Fibroblast of skin of right biceps (primary cell): ENCODE results near the gene CDC14A.
A peak's percentile ranks its signal among the peaks of the same experiment; 100 is the strongest.
"Not testable (repeated sequence)": the region's sequence is repeated elsewhere in the genome, so short reads cannot be mapped to it uniquely, and the experiment has no call there.

Source experiments
- DNase-seq: peaks from one replicate; pipeline ENCODE4 v3.0.0-alpha.2; 2013

CDC14A gene

GRCh38 chr1:100352267-100353070 is at the start of gene CDC14A:
Gene CDC14A (plus strand): TSS chr1:100352506. CDS start chr1:100352955, 449 bp downstream.
- DNase-seq: peak; percentile 96

- no peak for DNase-seq
These were observed 49.6 kb upstream of the CDC14A start for GRCh38 chr1:100302739-100303138.

DNA sequence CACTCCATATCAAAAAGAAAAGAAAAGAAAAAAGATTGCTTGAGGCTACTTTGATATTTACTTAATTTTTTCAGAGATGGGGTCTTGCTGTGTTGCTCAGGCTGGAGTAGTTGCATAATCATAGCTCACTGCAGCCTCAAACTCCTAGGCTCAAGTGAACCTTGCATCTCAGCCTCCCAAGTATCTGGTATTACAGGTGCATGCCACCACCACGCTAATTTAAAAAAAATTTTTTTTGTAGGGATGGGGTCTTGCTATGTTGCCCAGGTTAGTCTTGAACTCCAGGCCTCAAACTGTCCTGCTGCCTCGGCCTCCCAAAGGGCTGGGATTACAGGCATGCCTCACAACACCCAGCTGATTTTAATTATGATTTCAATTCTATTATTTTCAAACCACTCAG is 48.1 kb upstream of the CDC14A start:
- DNase-seq: no peak

DNA sequence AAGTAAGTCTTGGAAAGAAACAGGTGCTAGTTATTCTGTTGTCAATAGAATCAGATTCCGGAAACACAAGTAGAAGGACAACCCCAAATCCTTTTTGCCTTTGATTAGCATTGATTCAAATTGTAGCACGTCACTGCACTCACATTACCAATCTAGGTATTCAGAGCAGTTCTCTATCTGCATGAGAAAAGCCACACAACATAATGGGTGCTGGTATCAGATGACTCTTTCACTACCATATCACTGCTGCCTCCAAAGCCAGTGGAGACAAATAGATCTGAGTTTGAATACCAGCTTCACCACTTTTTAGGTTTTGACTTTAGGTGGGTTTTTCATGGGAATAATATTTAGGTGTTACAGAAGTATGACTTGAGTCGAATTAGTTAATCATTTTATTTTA is 47.4 kb upstream of the CDC14A start:
- DNase-seq: no peak

DNA sequence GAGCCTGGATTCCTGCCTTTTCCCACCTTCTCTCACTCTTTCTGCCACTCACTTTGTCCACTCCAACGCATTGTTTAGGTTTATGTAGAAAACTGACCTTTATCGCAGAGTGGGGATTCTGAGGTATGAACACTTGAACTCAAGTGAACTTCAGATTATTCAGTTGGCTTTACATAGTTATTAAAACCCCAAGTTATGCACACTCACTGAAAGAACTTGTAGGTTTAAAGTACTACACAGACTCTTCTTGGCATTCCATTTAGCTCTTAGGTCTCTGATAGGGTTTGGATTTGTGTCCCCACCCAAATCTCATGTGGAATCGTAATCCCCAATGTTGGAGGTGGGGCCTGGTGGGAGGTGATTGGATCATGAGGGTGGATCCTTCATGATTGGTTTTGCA is 46.4 kb upstream of the CDC14A start:
- no peak for DNase-seq

- no peak for DNase-seq
These were observed 45.5 kb upstream of the CDC14A start for GRCh38 chr1:100306735-100307313.

DNA sequence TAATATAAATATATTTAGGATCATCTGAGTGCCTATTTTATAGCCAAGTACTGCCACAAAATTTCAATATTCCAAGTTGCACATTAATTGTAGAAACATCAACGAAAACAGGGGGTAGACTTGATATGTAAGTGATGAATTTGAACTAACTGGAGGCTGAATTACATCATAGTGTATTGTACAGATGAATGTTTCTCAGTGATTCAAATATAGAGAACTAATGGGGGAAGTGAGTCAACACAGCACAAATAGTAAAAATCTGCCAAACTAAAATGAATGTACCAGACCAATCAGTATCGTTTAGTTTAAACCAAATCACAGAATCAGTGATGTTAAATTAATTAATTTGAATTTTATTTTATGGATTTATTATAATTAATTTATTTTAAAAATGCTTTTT is 43.5 kb upstream of the CDC14A start:
- peak; percentile 49 for DNase-seq

- DNase-seq: no peak
These were observed 42.4 kb upstream of the CDC14A start for GRCh38 chr1:100309863-100310262.

- no peak for DNase-seq
These were observed 38.9 kb upstream of the CDC14A start for GRCh38 chr1:100313382-100313781.

DNA sequence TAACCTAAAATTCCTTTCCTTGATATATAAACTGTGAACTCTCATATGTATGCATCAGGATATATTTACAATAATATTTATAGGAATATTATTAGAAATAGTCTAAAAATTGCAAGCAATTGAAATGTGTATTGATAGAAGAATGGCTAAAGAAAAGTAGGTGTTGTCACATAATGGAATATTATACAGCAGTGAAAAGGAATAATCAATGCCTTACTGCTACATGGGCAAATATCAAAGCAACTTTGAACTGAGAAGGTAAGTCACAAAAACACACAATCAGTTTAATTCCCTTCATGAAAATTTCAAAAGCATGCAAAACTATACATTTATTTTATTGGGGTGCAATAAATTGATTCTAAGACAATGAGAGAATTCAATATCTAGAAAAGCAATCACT is 35.7 kb upstream of the CDC14A start:
- DNase-seq: no peak

GRCh38 chr1:100320311-100321099 is 31.8 kb upstream of the CDC14A start:
- no peak for DNase-seq

- no peak for DNase-seq
These were observed 31.2 kb upstream of the CDC14A start for GRCh38 chr1:100321100-100321493.

- no peak for DNase-seq
These were observed 30.8 kb upstream of the CDC14A start for GRCh38 chr1:100321506-100321905.

- DNase-seq: peak; percentile 65
These were observed 29.7 kb upstream of the CDC14A start for GRCh38 chr1:100322436-100323211.

DNA sequence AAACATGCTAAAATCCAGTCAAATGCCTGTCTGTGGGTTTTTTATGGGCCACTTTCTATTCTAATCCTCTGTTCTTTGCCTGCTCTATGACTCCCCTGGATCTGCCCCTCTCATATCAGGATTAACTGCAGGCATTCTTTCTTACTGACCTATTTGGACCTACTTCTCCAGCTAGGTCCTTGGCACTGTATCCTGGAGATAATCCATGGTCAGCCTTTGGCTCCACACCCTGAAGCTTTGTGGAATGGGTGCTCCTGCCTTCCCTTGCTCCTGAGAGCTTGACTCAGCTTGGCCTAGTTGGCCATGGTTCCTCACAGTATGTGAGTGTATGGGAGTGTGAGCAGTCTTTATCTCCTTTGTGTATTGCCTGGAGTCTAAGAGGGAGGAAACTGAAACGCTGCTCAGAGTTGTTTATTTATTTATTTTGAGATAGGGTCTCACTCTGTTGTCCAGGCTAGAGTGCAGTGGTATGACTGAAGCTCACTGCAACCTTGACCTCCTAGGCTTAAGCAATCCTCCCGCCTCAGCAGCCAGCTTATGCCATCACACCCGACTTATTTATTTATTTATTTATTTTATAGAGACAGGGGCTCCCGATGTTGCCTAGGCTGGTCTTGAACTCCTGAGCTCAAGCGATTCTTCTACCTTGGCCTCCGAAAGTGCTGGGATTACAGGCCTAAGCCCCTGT is 28.7 kb upstream of the CDC14A start:
- DNase-seq: peak; percentile 35

DNA sequence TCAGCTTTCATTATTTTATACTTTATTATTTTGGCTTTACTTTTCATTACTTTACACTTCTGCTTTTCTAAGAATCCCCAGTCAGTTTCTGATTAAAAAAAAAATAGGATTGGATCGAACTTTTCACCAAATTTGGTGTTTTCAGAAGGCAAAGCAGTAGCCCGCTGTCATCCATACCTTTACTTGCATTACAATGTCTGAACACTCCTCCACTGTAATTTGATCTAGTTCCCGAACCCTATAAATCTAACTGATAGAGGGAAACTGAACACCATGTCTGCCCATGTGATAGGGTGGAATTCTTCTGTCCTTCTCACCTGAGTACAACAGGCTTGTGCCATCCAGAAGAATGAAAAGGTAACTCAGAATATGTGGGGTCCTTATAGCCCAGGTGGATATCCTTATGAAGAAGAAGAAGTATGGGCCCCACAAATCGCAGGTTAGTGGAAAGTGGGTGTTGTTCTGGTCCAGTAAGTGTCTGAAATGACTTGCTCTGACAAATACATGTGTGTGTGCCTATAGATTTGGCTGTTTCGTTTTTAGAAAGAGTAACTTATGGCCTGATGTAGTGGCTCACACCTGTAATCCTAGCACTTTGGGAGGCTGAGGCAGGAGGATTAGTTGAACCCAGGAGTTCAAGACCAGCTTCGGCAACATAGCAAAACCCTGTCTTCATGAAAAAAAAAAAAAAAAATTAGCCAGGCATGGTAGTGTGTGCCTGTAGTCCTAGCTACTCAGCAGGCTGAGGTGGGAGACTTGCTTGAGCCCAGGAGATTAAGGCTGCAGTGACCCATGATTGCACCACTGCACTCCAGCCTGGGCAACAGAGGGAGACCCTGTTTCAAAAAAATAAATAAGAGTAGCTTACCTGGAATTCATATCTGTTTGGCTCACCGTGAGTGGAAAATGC is 26.6 kb upstream of the CDC14A start:
- no peak for DNase-seq

DNA sequence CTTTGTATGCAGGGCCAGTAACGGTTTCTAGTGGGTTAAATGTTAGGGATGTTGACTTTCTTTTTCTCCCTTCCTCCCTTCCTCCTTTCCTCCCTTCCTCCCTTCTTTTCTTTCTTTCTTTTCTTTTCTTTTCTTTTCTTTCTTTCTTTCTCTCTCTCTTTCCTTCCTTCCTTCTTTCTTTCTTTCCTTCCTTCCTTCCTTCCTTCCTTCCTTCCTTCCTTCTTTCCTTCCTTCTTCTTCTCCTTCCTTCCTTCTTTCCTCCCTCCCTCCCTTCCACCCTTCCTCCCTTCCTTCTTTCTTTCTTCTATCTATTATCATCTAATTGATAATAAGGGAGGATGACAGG is 26.0 kb upstream of the CDC14A start:
- not testable (repeated sequence) for DNase-seq

GRCh38 chr1:100328133-100328532 is 24.2 kb upstream of the CDC14A start:
- no peak for DNase-seq

GRCh38 chr1:100331146-100331545 is 21.2 kb upstream of the CDC14A start:
- peak; percentile 71 for DNase-seq

DNA sequence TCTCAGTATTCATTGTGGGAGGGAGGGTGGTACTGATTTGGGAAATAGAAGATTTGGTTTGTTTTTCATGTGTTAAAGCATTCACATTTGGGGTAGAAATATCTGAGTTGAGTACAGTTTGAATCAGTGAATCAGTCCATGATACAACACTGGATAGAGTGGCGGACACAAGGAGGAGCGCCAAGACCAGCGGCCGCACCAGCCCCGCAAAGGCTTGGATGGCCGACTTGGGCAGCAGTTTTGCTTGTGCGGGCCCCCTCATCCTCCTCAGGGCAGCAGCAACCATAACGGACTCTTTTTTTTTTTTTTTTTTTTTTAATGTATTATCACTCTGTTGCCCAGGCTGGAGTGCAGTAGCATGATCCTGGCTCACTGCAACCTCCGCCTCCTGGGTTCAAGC is 20.0 kb upstream of the CDC14A start:
- DNase-seq: no peak

- no peak for DNase-seq
These were observed 16.9 kb upstream of the CDC14A start for GRCh38 chr1:100335436-100335835.
